H9 (cell line): ENCODE data around the gene BAG3. TPM values are rescaled to one million over a fixed set of nuclear protein-coding genes. Genes with fewer than 3 reads are reported as not detected.

Experiments used
- DNase-seq: peaks from one replicate; pipeline ENCODE4 v3.0.0-alpha.2; 2017
- H2AFZ ChIP-seq: one replicate; pipeline ENCODE4 v1.6.1; 2013; ENCODE audit warnings: mild to moderate bottlenecking, low read length, control low read depth, moderate library complexity
- H2AK5ac ChIP-seq: 2 replicates; pipeline ENCODE4 v1.6.1; 2013; ENCODE audit warnings: low read length, control low read depth, mixed read lengths; ENCODE audit not compliant: insufficient read length
- H2BK120ac ChIP-seq: one replicate; pipeline ENCODE4 v1.6.1; 2013; ENCODE audit warnings: low read depth, mild to moderate bottlenecking, low read length, control low read depth, inconsistent platforms; ENCODE audit not compliant: poor library complexity, severe bottlenecking
- H2BK12ac ChIP-seq: 2 replicates; pipeline ENCODE4 v1.6.1; 2013; ENCODE audit warnings: low read length, control low read depth, mixed read lengths, low read depth; ENCODE audit not compliant: insufficient read length
- H2BK15ac ChIP-seq: 2 replicates; pipeline ENCODE4 v1.6.1; 2013; ENCODE audit warnings: low read depth, low read length, control low read depth
- H2BK20ac ChIP-seq: one replicate; pipeline ENCODE4 v1.6.1; 2013; ENCODE audit warnings: low read depth, mild to moderate bottlenecking, low read length, control low read depth, inconsistent platforms; ENCODE audit not compliant: poor library complexity, severe bottlenecking
- H2BK5ac ChIP-seq: 2 replicates; pipeline ENCODE4 v1.6.1; 2013; ENCODE audit warnings: low read length, control low read depth, mixed read lengths; ENCODE audit not compliant: insufficient read length
- H3K14ac ChIP-seq: 2 replicates; pipeline ENCODE4 v1.6.1; 2013; ENCODE audit warnings: low read length, control low read depth; ENCODE audit not compliant: insufficient read depth
- H3K18ac ChIP-seq: 2 replicates; pipeline ENCODE4 v1.6.1; 2013; ENCODE audit warnings: low read depth, mild to moderate bottlenecking, mixed read lengths, low read length, control low read depth; ENCODE audit not compliant: insufficient read length
- H3K23ac ChIP-seq: 2 replicates; pipeline ENCODE4 v1.6.1; 2013; ENCODE audit warnings: low read length, control low read depth, mixed read lengths, low read depth; ENCODE audit not compliant: insufficient read length
- H3K23me2 ChIP-seq: 2 replicates; pipeline ENCODE4 v1.6.1; 2013; ENCODE audit warnings: low read depth, mild to moderate bottlenecking, mixed read lengths, low read length, control low read depth; ENCODE audit not compliant: insufficient read length, poor library complexity, severe bottlenecking
- H3K27ac ChIP-seq: 2 replicates; pipeline ENCODE4 v1.5.1; 2013; ENCODE audit warnings: low read length, control low read depth, mixed read lengths, low read depth; ENCODE audit not compliant: insufficient read length
- H3K27me3 ChIP-seq: 2 replicates; pipeline ENCODE4 v1.6.1; 2013; ENCODE audit warnings: low read length, control low read depth, inconsistent platforms; ENCODE audit not compliant: insufficient read depth
- H3K4ac ChIP-seq: 2 replicates; pipeline ENCODE4 v1.6.1; 2013; ENCODE audit warnings: low read depth, mild to moderate bottlenecking, control low read depth, inconsistent platforms, low read length, moderate library complexity
- H3K4me1 ChIP-seq: 2 replicates; pipeline ENCODE4 v1.6.1; 2013; ENCODE audit warnings: low read length, control low read depth, inconsistent platforms; ENCODE audit not compliant: insufficient read depth
- H3K4me2 ChIP-seq: 2 replicates; pipeline ENCODE4 v1.6.1; 2013; ENCODE audit warnings: low read length, control low read depth, mixed read lengths; ENCODE audit not compliant: insufficient read length, insufficient read depth
- H3K56ac ChIP-seq: 2 replicates; pipeline ENCODE4 v1.6.1; 2013; ENCODE audit warnings: low read depth, mild to moderate bottlenecking, mixed read lengths, low read length, control low read depth; ENCODE audit not compliant: insufficient read length
- H3K79me1 ChIP-seq: 2 replicates; pipeline ENCODE4 v1.6.1; 2013; ENCODE audit warnings: low read depth, mild to moderate bottlenecking, moderate library complexity, low read length, control low read depth, inconsistent platforms; ENCODE audit not compliant: insufficient read depth, poor library complexity, severe bottlenecking
- H3K79me2 ChIP-seq: 2 replicates; pipeline ENCODE4 v1.6.1; 2013; ENCODE audit warnings: low read length, control low read depth, inconsistent platforms; ENCODE audit not compliant: insufficient read depth
- H3K9ac ChIP-seq: 2 replicates; pipeline ENCODE4 v1.6.1; 2013; ENCODE audit warnings: low read length, control low read depth, mixed read lengths; ENCODE audit not compliant: insufficient read length; ENCODE audit errors: extremely low read depth
- H3K9me3 ChIP-seq: one replicate; pipeline ENCODE4 v1.6.1; 2013; ENCODE audit warnings: low read depth, low read length, inconsistent platforms; ENCODE audit not compliant: control insufficient read depth
- H3T11ph ChIP-seq: one replicate; pipeline ENCODE4 v1.6.1; 2013; ENCODE audit warnings: mild to moderate bottlenecking, low read length, control low read depth, inconsistent platforms
- H4K20me1 ChIP-seq: one replicate; pipeline ENCODE4 v1.6.1; 2013; ENCODE audit not compliant: control insufficient read depth, insufficient read length, insufficient read depth
- H4K5ac ChIP-seq: 2 replicates; pipeline ENCODE4 v1.6.1; 2013; ENCODE audit warnings: low read depth, mild to moderate bottlenecking, mixed read lengths, low read length, control low read depth; ENCODE audit not compliant: insufficient read length
- H4K8ac ChIP-seq: replicated peaks from 2 replicates; pipeline ENCODE4 v1.6.1; 2013; ENCODE audit warnings: low read length, control low read depth, mixed read lengths, low read depth; ENCODE audit not compliant: insufficient read length
- H4K91ac ChIP-seq: 2 replicates; pipeline ENCODE4 v1.6.1; 2013; ENCODE audit warnings: low read depth, mild to moderate bottlenecking, moderate library complexity, mixed read lengths, low read length, control low read depth; ENCODE audit not compliant: insufficient read length
- H3K27ac Mint-ChIP-seq, 3 experiments: 2 replicates in 2 of 3; 3 replicates in 1 of 3; pipeline ENCODE4 v1.8.0; 2020 to 2021; ENCODE audit warnings: mixed read lengths in 3 of 3, mild to moderate bottlenecking in 1 of 3, moderate library complexity in 1 of 3
- H3K27me3 Mint-ChIP-seq: 2 replicates; pipeline ENCODE4 v1.8.0; 2021; ENCODE audit warnings: low read depth, mild to moderate bottlenecking, moderate library complexity, mixed read lengths
- H3K36me3 Mint-ChIP-seq, 3 experiments: 2 replicates in 2 of 3; 3 replicates in 1 of 3; pipeline ENCODE4 v1.8.0; 2020 to 2021; ENCODE audit warnings: low read depth in 3 of 3, mixed read lengths in 3 of 3; ENCODE audit not compliant: insufficient read depth in 1 of 3
- H3K4me1 Mint-ChIP-seq, 2 experiments: 2 replicates each; pipeline ENCODE4 v1.8.0; 2020; ENCODE audit warnings: mixed read lengths in 2 of 2
- H3K4me3 Mint-ChIP-seq, 2 experiments: 2 replicates in 1 of 2; 3 replicates in 1 of 2; pipeline ENCODE4 v1.8.0; 2020 to 2021; ENCODE audit warnings: mild to moderate bottlenecking in 2 of 2, mixed read lengths in 2 of 2, moderate library complexity in 1 of 2
- H3K9me3 Mint-ChIP-seq, 2 experiments: 2 replicates in 1 of 2; 3 replicates in 1 of 2; pipeline ENCODE4 v1.8.0; 2020; ENCODE audit warnings: mild to moderate bottlenecking in 2 of 2, mixed read lengths in 2 of 2, moderate library complexity in 1 of 2
- WGBS: extraction: QIAGEN DNeasy Blood & Tissue Kit; methylation state at CpG from one replicate; pipeline ENCODE4 v1.1.7; 2013; ENCODE audit warnings: missing lambda C conversion rate, low lambda C conversion rate, mixed read lengths; ENCODE audit not compliant: insufficient read length; ENCODE audit errors: extremely low coverage; 5-methylcytosine and 5-hydroxymethylcytosine counted together
- total RNA-seq: library from RNA; stranded (reverse); gene quantifications from 2 replicates; pipeline ENCODE4 v1.2.1, GENCODE V29; 2021
- TF ChIP-seq, protein P1 (sequence below): fragments of 200-600 bp; sonication (generic); conservative IDR thresholded peaks from 3 replicates; pipeline ENCODE4 v1.8.0; 2021; ENCODE audit warnings: antibody characterized with exemption, mild to moderate bottlenecking

The BAG3 gene
- total RNA-seq, 1 experiment from 2014 or later: 11.4 TPM

DNA sequence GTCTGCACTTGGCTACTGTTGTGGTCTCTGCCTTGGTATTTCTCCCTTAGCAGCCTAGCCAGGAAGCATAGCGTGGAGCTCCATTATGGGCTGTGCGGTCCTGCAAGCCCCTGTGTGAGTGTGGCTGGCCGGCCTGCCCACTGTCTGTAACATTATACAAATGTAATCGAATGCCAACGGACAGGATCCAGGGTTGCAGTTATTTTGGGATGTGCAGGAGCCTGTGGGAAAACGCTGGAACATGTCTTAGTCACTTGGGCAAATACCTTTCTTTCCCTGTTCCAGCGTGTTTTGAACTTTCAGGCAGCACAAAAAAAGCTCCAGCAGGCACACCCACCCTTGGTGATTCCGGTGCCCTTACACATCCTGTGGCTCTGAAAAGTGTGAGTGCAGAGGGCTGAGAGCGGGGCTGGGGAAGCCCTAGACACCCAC, 29.5 kb downstream of the BAG3 start:
- Histone ChIP-seq H4K5ac (no peak overlapping the region), H3K4me1 (no peaks in the 10 kb centered on the region), H3K79me1 (no peaks in the 10 kb centered on the region), H4K8ac (no peak overlapping the region), H3K9ac (no peak overlapping the region), H2AFZ (no peak overlapping the region), H3K4ac (no peak overlapping the region), H2BK20ac (no peak overlapping the region), H2BK5ac (no peak overlapping the region), H2BK120ac (no peak overlapping the region), H4K20me1 (no peaks in the 10 kb centered on the region), H3K23me2 (no peaks in the 10 kb centered on the region), H2AK5ac (no peak overlapping the region), H3K4me2 (no peak overlapping the region), H2BK15ac (no peak overlapping the region), H3K79me2 (no peaks in the 10 kb centered on the region), H3K14ac (no peak overlapping the region), H3K56ac (no peak overlapping the region), H3K27ac (no peak overlapping the region), H4K91ac (no peak overlapping the region), H3K23ac (no peak overlapping the region), H3K27me3 (no peaks in the 10 kb centered on the region), H2BK12ac (no peak overlapping the region), H3K18ac (no peak overlapping the region), H3K9me3 (no peaks in the 10 kb centered on the region), H3T11ph (no peak overlapping the region)
- WGBS: no CpG with 5 or more reads among the region's 9 CpGs
- no peak for DNase-seq
- no peak overlapping the region for H3K4me3 Mint-ChIP-seq
- H3K9me3 Mint-ChIP-seq: peaks cover 4 to 6% of the 10 kb centered on the region in 2 experiments; a peak in 4 of 5 replicates
- TF ChIP-seq, protein P1, sequence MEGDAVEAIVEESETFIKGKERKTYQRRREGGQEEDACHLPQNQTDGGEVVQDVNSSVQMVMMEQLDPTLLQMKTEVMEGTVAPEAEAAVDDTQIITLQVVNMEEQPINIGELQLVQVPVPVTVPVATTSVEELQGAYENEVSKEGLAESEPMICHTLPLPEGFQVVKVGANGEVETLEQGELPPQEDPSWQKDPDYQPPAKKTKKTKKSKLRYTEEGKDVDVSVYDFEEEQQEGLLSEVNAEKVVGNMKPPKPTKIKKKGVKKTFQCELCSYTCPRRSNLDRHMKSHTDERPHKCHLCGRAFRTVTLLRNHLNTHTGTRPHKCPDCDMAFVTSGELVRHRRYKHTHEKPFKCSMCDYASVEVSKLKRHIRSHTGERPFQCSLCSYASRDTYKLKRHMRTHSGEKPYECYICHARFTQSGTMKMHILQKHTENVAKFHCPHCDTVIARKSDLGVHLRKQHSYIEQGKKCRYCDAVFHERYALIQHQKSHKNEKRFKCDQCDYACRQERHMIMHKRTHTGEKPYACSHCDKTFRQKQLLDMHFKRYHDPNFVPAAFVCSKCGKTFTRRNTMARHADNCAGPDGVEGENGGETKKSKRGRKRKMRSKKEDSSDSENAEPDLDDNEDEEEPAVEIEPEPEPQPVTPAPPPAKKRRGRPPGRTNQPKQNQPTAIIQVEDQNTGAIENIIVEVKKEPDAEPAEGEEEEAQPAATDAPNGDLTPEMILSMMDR: no peak
- no peak overlapping the region; a peak in 1 of 7 replicates for H3K27ac Mint-ChIP-seq
- peaks cover 6 to 19% (median 18%) of the 10 kb centered on the region in 3 experiments; a peak in 6 of 7 replicates for H3K36me3 Mint-ChIP-seq
- H3K4me1 Mint-ChIP-seq: no peaks in the 10 kb centered on the region; a peak in 1 of 4 replicates
- H3K27me3 Mint-ChIP-seq: no peaks in the 10 kb centered on the region; the same call in 1 of the 2 replicates
